NCI-H1930 (cell line): Measurements from ENCODE around the gene SLC7A6.

Experiments
- DNase-seq, 2 experiments: peaks; one replicate each; lab custom pipeline; 2025; lab: John Stamatoyannopoulos, UW

SLC7A6 gene

DNA sequence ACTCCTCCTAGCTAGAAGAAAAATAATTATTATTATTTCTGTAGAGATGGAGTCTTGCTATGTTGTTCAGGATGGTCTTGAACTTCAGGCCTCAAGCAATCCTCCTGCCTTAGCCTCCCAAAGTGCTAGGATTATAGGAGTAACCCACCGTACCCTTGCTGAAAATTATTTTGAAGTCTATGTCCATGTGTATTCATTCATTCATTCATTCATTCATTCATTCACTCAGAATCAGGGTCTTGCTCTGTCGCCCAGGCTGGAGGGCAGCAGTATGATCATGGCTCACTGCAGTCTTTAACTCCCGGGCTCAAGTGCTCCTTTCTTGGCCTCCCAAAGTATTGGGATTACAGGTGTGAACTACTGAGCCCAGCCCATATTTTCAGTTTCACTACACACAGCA is 42.3 kb downstream of the SLC7A6 start:
- DNase-seq: no peak

- DNase-seq: no peak
Observed at GRCh38 chr16:68309799-68310198, 45.5 kb downstream of the SLC7A6 start.

GRCh38 chr16:68310437-68310773 is 46.1 kb downstream of the SLC7A6 start:
- no peak for DNase-seq

- DNase-seq: peak; percentile 55 to 82
Observed at GRCh38 chr16:68310774-68311511, 46.6 kb downstream of the SLC7A6 start, which contains the start of the genes PRMT7 and SLC7A6OS. Gene PRMT7 (plus strand): TSS chr16:68311019. CDS start chr16:68315980, 4,961 bp downstream. Gene SLC7A6OS (minus strand): TSS chr16:68310946. CDS start chr16:68310926, 20 bp downstream.

DNA sequence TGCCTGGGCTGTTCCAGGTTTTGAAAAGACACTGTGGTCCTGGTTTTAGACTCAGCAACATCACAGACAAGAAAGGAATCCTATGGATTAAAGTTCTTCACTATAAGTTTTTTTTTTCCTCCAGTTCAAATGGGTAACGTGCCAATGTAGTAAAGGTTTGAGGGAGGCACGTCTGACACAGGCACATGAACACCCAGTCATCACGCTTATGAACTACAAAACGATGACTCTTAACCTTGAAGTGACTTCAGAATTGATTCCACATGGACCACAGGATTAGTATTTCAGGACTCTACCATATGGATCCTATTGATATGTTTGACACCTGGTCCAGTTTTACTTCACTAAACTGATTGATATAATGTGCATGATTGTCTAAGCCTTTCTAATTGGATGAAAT is 48.8 kb downstream of the SLC7A6 start:
- DNase-seq: no peak

- no peak for DNase-seq
Observed at GRCh38 chr16:68319185-68319908, 55.0 kb downstream of the SLC7A6 start.

- no peak for DNase-seq
Observed at GRCh38 chr16:68324336-68324735, 60.0 kb downstream of the SLC7A6 start.

DNA sequence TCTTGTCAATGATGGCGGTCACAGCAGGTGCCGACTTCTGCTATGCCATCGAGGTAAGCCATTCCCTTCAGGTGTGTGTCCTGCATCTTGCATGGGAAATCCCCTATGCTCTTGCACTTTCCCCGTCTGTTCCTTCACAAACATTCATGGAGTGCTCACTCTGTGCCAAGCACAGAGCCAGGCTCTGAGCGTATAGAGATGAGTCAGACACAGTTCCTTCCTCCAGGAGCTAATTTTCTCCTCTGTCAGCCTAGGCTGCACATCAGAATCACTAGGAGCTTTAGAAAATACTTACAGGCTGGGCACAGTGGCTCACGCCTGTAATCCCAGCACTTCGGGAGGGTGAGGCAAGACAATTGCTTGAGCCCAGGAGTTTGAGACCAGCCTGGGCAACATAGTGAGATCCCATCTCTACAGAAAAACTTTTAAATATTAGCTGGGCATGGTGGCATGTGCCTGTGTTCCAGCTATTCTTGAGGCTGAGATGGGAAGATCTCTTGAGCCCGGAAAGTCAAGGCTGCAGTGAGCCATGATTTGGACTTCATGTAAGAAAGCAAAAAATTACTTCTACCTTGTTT is 60.5 kb downstream of the SLC7A6 start:
- DNase-seq: no peak

- peak; percentile 2 to 20 for DNase-seq
Observed at GRCh38 chr16:68328151-68328859, 64.0 kb downstream of the SLC7A6 start.

DNA sequence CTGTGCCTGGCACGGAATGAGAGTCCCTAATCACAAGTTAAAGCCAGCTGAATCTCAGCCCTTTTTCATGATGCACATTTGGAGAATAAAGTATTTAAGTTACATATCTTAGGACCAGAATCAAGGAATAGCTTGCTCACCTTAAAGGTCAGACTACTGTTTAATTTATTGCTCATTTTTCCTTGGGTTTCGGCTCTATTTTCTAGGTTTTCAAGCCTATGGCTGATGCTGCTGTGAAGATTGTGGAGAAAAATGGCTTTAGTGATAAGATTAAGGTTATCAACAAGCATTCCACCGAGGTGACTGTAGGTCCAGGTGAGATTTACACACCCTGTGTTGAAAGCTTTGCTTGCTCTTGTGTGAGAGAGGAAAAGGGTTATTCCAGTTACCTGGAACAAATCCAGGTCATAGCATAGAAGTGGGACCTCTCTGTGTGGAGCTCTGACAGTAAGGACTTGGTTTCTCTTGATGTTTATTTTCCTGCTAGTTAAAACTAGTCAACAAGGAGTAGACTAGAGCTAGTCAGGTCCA is 64.6 kb downstream of the SLC7A6 start:
- DNase-seq: no peak

GRCh38 chr16:68331879-68332410 is 67.6 kb downstream of the SLC7A6 start:
- DNase-seq: no peak

GRCh38 chr16:68332411-68333121 is 68.2 kb downstream of the SLC7A6 start:
- no peak for DNase-seq

- no peak for DNase-seq
Observed at GRCh38 chr16:68335175-68335574, 70.8 kb downstream of the SLC7A6 start.

DNA sequence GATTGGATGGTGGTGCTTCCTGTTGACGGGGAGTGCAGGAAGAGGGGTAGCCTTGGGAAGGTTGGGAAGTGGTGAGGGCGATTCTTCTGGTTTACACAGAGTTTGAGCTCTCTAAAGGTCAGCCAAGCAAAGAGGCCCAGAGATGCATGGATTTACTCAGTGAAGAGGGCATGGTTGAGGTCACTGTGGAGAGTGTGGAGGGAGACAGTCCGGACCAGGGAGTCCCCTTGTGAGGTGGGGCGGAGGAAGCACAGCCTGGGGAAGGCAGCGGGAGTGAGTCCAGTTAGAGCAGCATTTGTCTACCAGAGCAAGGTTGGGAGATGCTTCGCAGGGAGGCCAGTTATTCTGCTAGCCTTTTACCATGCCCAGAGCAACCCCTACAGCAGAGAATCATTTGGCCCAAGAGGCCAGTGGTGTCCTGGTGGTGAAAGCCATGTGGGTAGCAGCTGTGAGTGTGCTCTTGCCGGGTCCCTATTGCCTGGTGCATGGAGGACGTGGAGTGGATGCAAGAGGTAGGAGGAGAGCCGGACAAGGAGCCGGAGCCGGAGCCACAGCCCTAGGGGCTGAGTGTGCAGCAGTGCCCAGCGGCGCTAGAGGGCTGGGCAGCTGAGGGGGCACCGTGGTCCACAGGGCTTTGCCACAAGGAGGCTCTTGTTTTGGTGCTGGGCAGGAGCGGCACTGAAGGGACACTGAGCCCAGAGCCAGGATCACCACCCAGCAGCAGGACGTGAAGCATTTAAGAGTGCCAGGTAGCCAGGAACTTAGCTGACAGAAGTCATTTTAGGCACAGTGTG is 74.2 kb downstream of the SLC7A6 start:
- DNase-seq: no peak

- no peak for DNase-seq
Observed at GRCh38 chr16:68339214-68339613, 74.9 kb downstream of the SLC7A6 start.

- no peak for DNase-seq
Observed at GRCh38 chr16:68342620-68343019, 78.3 kb downstream of the SLC7A6 start.

GRCh38 chr16:68343137-68343536 is 78.8 kb downstream of the SLC7A6 start:
- no peak for DNase-seq

GRCh38 chr16:68344252-68344651 is 79.9 kb downstream of the SLC7A6 start:
- no peak for DNase-seq

DNA sequence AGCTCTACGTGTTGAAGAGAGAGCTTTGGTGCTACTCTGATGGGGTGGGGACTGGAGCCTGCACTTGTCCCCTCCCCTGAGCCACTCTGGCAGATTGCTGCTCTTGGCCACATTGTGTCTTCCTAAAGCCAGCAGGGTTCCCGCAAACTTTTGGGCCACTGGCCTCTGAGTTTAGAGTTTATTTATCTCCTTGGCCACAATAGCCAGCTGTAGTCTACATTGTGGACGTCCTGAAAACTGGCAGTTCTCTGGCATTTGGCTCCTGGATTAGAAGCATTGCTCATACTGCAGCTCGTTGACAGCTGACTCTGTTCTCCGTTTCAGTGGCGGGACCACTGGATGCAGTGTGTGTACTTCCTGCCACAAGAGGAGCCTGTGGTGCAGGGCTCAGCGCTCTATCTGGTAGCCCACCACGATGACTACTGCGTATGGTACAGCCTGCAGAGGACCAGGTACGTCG is 81.1 kb downstream of the SLC7A6 start:
- no peak for DNase-seq

GRCh38 chr16:68345958-68346635 is 81.8 kb downstream of the SLC7A6 start:
- DNase-seq: no peak
